Transverse colon (tissue), 4 donors: ENCODE measurements around the gene ANTXR2. TPM values are rescaled to one million over a fixed set of nuclear protein-coding genes. Genes with fewer than 3 reads are reported as not detected.

Experiments used
- DNase-seq: peaks from one replicate; pipeline ENCODE4 v3.0.0-alpha.2; 2019
- H3K27ac ChIP-seq, 4 donors: fragments of 200-600 bp; sonication (generic); 2 replicates each; pipeline ENCODE4 v1.5.1; 2016 to 2018; ENCODE audit warnings: inconsistent platforms in 4 of 4
- H3K27me3 ChIP-seq: fragments of 200-600 bp; sonication (generic); 2 replicates; pipeline ENCODE4 v1.5.1; 2017; ENCODE audit warnings: inconsistent platforms
- H3K36me3 ChIP-seq, 4 donors: fragments of 200-600 bp; sonication (generic); 2 replicates each; pipeline ENCODE4 v1.5.1; 2017 to 2019; ENCODE audit warnings: inconsistent platforms in 4 of 4
- H3K4me1 ChIP-seq, 4 donors: fragments of 200-600 bp; sonication (generic); 2 replicates each; pipeline ENCODE4 v1.5.1; 2017 to 2020; ENCODE audit warnings: inconsistent platforms in 4 of 4
- H3K4me3 ChIP-seq, 4 donors: fragments of 200-600 bp; sonication (generic); 1 replicate in 1 of 4; 2 replicates in 3 of 4; pipeline versions ENCODE4 v1.5.1 to v1.6.1; 2017 to 2019; ENCODE audit warnings: inconsistent platforms in 4 of 4
- H3K9me3 ChIP-seq, 2 donors: fragments of 200-600 bp; sonication (generic); 2 replicates each; pipeline ENCODE4 v1.5.1; 2017 to 2019; ENCODE audit warnings: inconsistent platforms in 2 of 2
- CTCF ChIP-seq, 5 experiments: fragments of 200-600 bp in 3 of 5; fragments of 450-650 bp in 2 of 5; sonication (generic) in 3 of 5; IDR thresholded peaks; 1 replicate in 2 of 5; 2 replicates in 3 of 5; pipeline ENCODE4 v1.5.1; 2016 to 2017; ENCODE audit warnings: antibody characterized with exemption in 5 of 5, inconsistent platforms in 3 of 5, mild to moderate bottlenecking in 2 of 5, moderate library complexity in 1 of 5
- EP300 ChIP-seq: sonication (generic); formaldehyde crosslinking; IDR thresholded peaks from one replicate; pipeline ENCODE4 v1.6.1; 2017; ENCODE audit warnings: antibody characterized with exemption, low read depth
- POLR2A ChIP-seq: fragments of 450-650 bp; IDR thresholded peaks from one replicate; pipeline ENCODE4 v1.6.1; 2016; ENCODE audit warnings: antibody characterized with exemption, mild to moderate bottlenecking, moderate library complexity
- POLR2AphosphoS5 ChIP-seq, 3 donors: sonication (generic); formaldehyde crosslinking; IDR thresholded peaks; one replicate each; pipeline ENCODE4 v1.6.1; 2016; ENCODE audit warnings: antibody characterized with exemption in 3 of 3
- WGBS, 2 donors: methylation state at CpG; one replicate each; pipeline ENCODE4 v1.1.5; 2018; ENCODE audit warnings: low coverage in 1 of 2; 5-methylcytosine and 5-hydroxymethylcytosine counted together
- in situ Hi-C, 4 donors: fragments of 200-750 bp; cut with MboI; loops; one replicate each; pipeline versions ENCODE4 v1.15.0 to v1.15.1; 2017; ENCODE audit warnings: low sequenced_read_pairs in 3 of 4, low pct_ligation_motif_present in 1 of 4, low pct_unique_long_range_greater_than_20kb in 1 of 4
- intact Hi-C: fragments of 100-400 bp; cut with DNase I; formaldehyde crosslinking; loops from one replicate; pipeline ENCODE4 v1.15.1; 2023; ENCODE audit warnings: low total_unique reads
- total RNA-seq, 4 donors: library from RNA; depleted of rRNA; stranded (reverse); fragments of >200 nt; gene quantifications; one replicate each; pipeline ENCODE4 v1.1.0, GENCODE V29; 2016

ANTXR2 gene
- total RNA-seq, 4 donors from 2014 or later = 46.8 to 89.8 (median 76.0) TPM

- peaks cover 2 to 32% (median 4%) of the 10 kb centered on the region in 4 donors for H3K4me1 ChIP-seq
- in situ Hi-C loops (no loop called here), intact Hi-C loops (loop anchor here (10.0 kb wide), 1 partner anchor 48 kb away; no protein-coding TSS in a partner anchor)
- DNase-seq = no peak
- H3K4me3 ChIP-seq = no peak overlapping the region
- no peaks in the 10 kb centered on the region for H3K9me3 ChIP-seq
- peak overlapping the region; percentile 9 to 60 (median 48) for H3K27ac ChIP-seq
- TF ChIP-seq CTCF (IDR thresholded peaks at IDR 0.05) (no peak), POLR2AphosphoS5 (IDR thresholded peaks at IDR 0.05) (no peak), EP300 (no peak), POLR2A (no peak)
- H3K27me3 ChIP-seq = no peaks in the 10 kb centered on the region
- WGBS, 2 donors = 56 to 69% methylated on average over 1 to 2 of the region's 2 CpGs
- peaks cover 0 to 64% (median 14%) of the 10 kb centered on the region in 4 donors for H3K36me3 ChIP-seq
Measured at GRCh38 chr4:80017125-80017854, 55.7 kb downstream of the ANTXR2 start.

GRCh38 chr4:80016506-80016905 is 56.5 kb downstream of the ANTXR2 start:
- TF ChIP-seq CTCF (IDR thresholded peaks at IDR 0.05) (no peak), POLR2AphosphoS5 (IDR thresholded peaks at IDR 0.05) (no peak), POLR2A (no peak), EP300 (no peak)
- peak overlapping the region in 3 of 4 donors; percentile 38 to 60 (median 48) for H3K27ac ChIP-seq
- H3K36me3 ChIP-seq = peaks cover 0 to 61% (median 14%) of the 10 kb centered on the region in 4 donors
- intact Hi-C loops (loop anchor here (10.0 kb wide), 1 partner anchor 48 kb away; no protein-coding TSS in a partner anchor), in situ Hi-C loops (no loop called here)
- H3K4me3 ChIP-seq = no peak overlapping the region
- peaks cover 2 to 38% (median 4%) of the 10 kb centered on the region in 4 donors for H3K4me1 ChIP-seq
- no peaks in the 10 kb centered on the region for H3K9me3 ChIP-seq
- DNase-seq = no peak
- no peaks in the 10 kb centered on the region for H3K27me3 ChIP-seq
- WGBS, 2 donors = 89 to 100% methylated on average over 1 of the region's 1 CpG

- Histone ChIP-seq H3K4me3 (no peak overlapping the region), H3K36me3 (peaks cover 0 to 60% (median 14%) of the 10 kb centered on the region in 4 donors), H3K27ac (peak overlapping the region in 3 of 4 donors; percentile 1 to 60 (median 48)), H3K9me3 (no peaks in the 10 kb centered on the region), H3K27me3 (no peaks in the 10 kb centered on the region), H3K4me1 (peaks cover 2 to 40% (median 4%) of the 10 kb centered on the region in 4 donors)
- TF ChIP-seq EP300 (no peak), CTCF (IDR thresholded peaks at IDR 0.05) (no peak), POLR2A (no peak), POLR2AphosphoS5 (IDR thresholded peaks at IDR 0.05) (peak; percentile 7 to 50 (median 47))
- in situ Hi-C loops (no loop called here), intact Hi-C loops (loop anchor here (10.0 kb wide), 1 partner anchor 49 kb away; no protein-coding TSS in a partner anchor)
- 97 to 100% methylated on average over 2 of the region's 2 CpGs for WGBS, 2 donors
- DNase-seq = no peak
Measured at GRCh38 chr4:80015407-80016189, 57.4 kb downstream of the ANTXR2 start.

- Histone ChIP-seq H3K27me3 (no peaks in the 10 kb centered on the region), H3K27ac (peak overlapping the region in 2 of 4 donors; percentile 43 to 60), H3K4me1 (peaks cover 2 to 40% (median 4%) of the 10 kb centered on the region in 4 donors), H3K4me3 (no peak overlapping the region), H3K9me3 (no peaks in the 10 kb centered on the region), H3K36me3 (peaks cover 0 to 62% (median 14%) of the 10 kb centered on the region in 4 donors)
- DNase-seq = no peak
- in situ Hi-C loops (no loop called here), intact Hi-C loops (loop anchor here (10.0 kb wide), 1 partner anchor 50 kb away; no protein-coding TSS in a partner anchor)
- no peak for TF ChIP-seq CTCF (IDR thresholded peaks at IDR 0.05)
- 94 to 96% methylated on average over 2 to 3 of the region's 3 CpGs for WGBS, 2 donors
Measured at GRCh38 chr4:80014531-80014930, 58.5 kb downstream of the ANTXR2 start.
